GM12878 (cell line): ENCODE data around the gene DCAF4L1. TPM values are rescaled to one million over a fixed set of nuclear protein-coding genes. Genes with fewer than 3 reads are reported as not detected.
A peak's percentile ranks its signal among the peaks of the same experiment; 100 is the strongest.

Experiments
- ATAC-seq: fragments of 200-7000 bp; cut with Tn5 transposase; 3 replicates; pipeline ENCODE4 v1.9.1; 2020; ENCODE audit warnings: mild to moderate bottlenecking, moderate library complexity
- BruUV-seq: library from RNA; stranded (reverse); fragments of 400-500 nt; replicated peaks from 2 replicates; lab custom pipeline; 2021; lab: Mats Ljungman, UMichigan
- CTCF ChIA-PET: fragments of 300-600 bp; sonication (Branson Sonifier 250); formaldehyde crosslinking; extraction: SDS; loops from one replicate; lab custom pipeline; 2021; ENCODE audit warnings: inconsistent platforms; lab: Yijun Ruan, JAX
- POLR2A ChIA-PET: fragments of 350-600 bp; formaldehyde crosslinking; extraction: SDS; loops from one replicate; lab custom pipeline; 2021; ENCODE audit warnings: inconsistent platforms; lab: Charles Lee
- RAD21 ChIA-PET: fragments of 300-600 bp; sonication (Branson Sonifier 250); formaldehyde crosslinking; loops from one replicate; lab custom pipeline; 2023; ENCODE audit warnings: antibody characterized with exemption; ENCODE audit not compliant: unreplicated experiment; lab: Charles Lee
- SMC1A ChIA-PET: fragments of 300-600 bp; sonication (Branson Sonifier 250); formaldehyde crosslinking; loops from one replicate; lab custom pipeline; 2023; ENCODE audit not compliant: unreplicated experiment, uncharacterized antibody; lab: Charles Lee
- DNase-seq: peaks from one replicate; pipeline ENCODE4 v3.0.0-alpha.2; 2011; ENCODE audit warnings: low read depth, low spot score
- FAIRE-seq: peaks from 3 replicates; lab custom pipeline; 2011; peaks lifted over from hg19 to GRCh38; lab: Jason Lieb, UNC
- H2AFZ ChIP-seq: 2 replicates; pipeline ENCODE4 v1.6.0; 2011; ENCODE audit warnings: low read depth, low read length, control low read depth; ENCODE audit not compliant: control insufficient read depth
- H3K27ac ChIP-seq: 2 replicates; pipeline ENCODE4 v1.5.1; 2011; ENCODE audit warnings: control low read depth; ENCODE audit not compliant: control insufficient read depth, insufficient read depth
- H3K27me3 ChIP-seq, 2 experiments: replicated peaks in 1 of 2; 2 replicates each; pipeline versions ENCODE4 v1.6.0 to v1.6.1; 2011; ENCODE audit warnings: low read length in 1 of 2; ENCODE audit not compliant: control insufficient read depth in 2 of 2, insufficient read depth in 2 of 2
- H3K36me3 ChIP-seq, 2 experiments: 2 replicates each; pipeline ENCODE4 v1.5.1; 2011; ENCODE audit warnings: low read length in 1 of 2; ENCODE audit not compliant: control insufficient read depth in 2 of 2, insufficient read depth in 2 of 2
- H3K4me1 ChIP-seq: 2 replicates; pipeline ENCODE4 v1.6.1; 2011; ENCODE audit warnings: mild to moderate bottlenecking, low read length, moderate library complexity, mixed read lengths; ENCODE audit not compliant: control insufficient read depth, insufficient read depth
- H3K4me2 ChIP-seq: 2 replicates; pipeline ENCODE4 v1.6.0; 2011; ENCODE audit warnings: control low read depth; ENCODE audit not compliant: control insufficient read depth, insufficient read depth
- H3K4me3 ChIP-seq: fragments of 200-600 bp; sonication (generic); 2 replicates; pipeline ENCODE4 v1.5.1; 2016
- H3K79me2 ChIP-seq: 2 replicates; pipeline ENCODE4 v1.6.0; 2011; ENCODE audit warnings: low read length; ENCODE audit not compliant: control insufficient read depth, insufficient read depth
- H3K9ac ChIP-seq: 2 replicates; pipeline ENCODE4 v1.8.0; 2011; ENCODE audit warnings: low read length, control low read depth, mixed read lengths; ENCODE audit not compliant: control insufficient read depth, insufficient read depth
- H3K9me3 ChIP-seq: replicated peaks from 3 replicates; pipeline ENCODE4 v1.5.1; 2011; ENCODE audit warnings: mild to moderate bottlenecking, low read length; ENCODE audit not compliant: control insufficient read depth, insufficient read depth
- H4K20me1 ChIP-seq: 2 replicates; pipeline ENCODE4 v1.6.0; 2011; ENCODE audit not compliant: control insufficient read depth, insufficient read depth
- HDGF ChIP-seq: fragments of 450-650 bp; IDR thresholded peaks from 2 replicates; pipeline ENCODE4 v1.6.1; 2016; ENCODE audit warnings: antibody characterized with exemption
- LARP7 ChIP-seq: fragments of 450-650 bp; IDR thresholded peaks from 2 replicates; pipeline ENCODE4 v1.6.1; 2017; ENCODE audit warnings: mild to moderate bottlenecking
- MXI1 ChIP-seq: fragments of 150-350 bp; IDR thresholded peaks from 2 replicates; pipeline ENCODE4 v1.6.1; 2011; ENCODE audit warnings: low read depth, mild to moderate bottlenecking, inconsistent platforms, low read length, improper control_type of control experiment
- MYB ChIP-seq: fragments of 150-350 bp; IDR thresholded peaks from 2 replicates; pipeline ENCODE4 v1.6.1; 2014; ENCODE audit warnings: mild to moderate bottlenecking, low read depth, low read length, borderline replicate concordance
- NFYA ChIP-seq: IDR thresholded peaks from 2 replicates; pipeline ENCODE4 v1.6.1; 2011; ENCODE audit warnings: low read depth, mild to moderate bottlenecking, low read length, improper control_type of control experiment, borderline replicate concordance
- POLR2AphosphoS2 ChIP-seq: IDR thresholded peaks from 2 replicates; pipeline ENCODE4 v1.6.1; 2011; ENCODE audit warnings: low read depth, mild to moderate bottlenecking, low read length, improper control_type of control experiment, moderate library complexity
- RAD51 ChIP-seq: fragments of 450-650 bp; IDR thresholded peaks from 2 replicates; pipeline ENCODE4 v1.6.1; 2016; ENCODE audit warnings: moderate library complexity, mild to moderate bottlenecking, inconsistent platforms
- RCOR1 ChIP-seq: conservative IDR thresholded peaks from 2 replicates; pipeline ENCODE4 v1.6.1; 2012; ENCODE audit warnings: low read depth, low read length, improper control_type of control experiment
- RFX5 ChIP-seq: IDR thresholded peaks from 2 replicates; pipeline ENCODE4 v1.6.1; 2011; ENCODE audit warnings: low read depth, low read length, improper control_type of control experiment
- WGBS: methylation state at CpG from one replicate; pipeline ENCODE4 v1.1.6; 2016; ENCODE audit warnings: low lambda C conversion rate; ENCODE audit not compliant: insufficient replicate concordance, insufficient coverage; ENCODE audit errors: missing lambda C conversion rate; 5-methylcytosine and 5-hydroxymethylcytosine counted together
- in situ Hi-C: fragments of 300-500 bp; cut with MboI; formaldehyde crosslinking; loops from 9 replicates; pipeline ENCODE4 v1.14.3; 2018; ENCODE audit warnings: mixed read lengths
- intact Hi-C: fragments of 100-400 bp; cut with micrococcal nuclease; formaldehyde crosslinking; loops from one replicate; pipeline ENCODE4 v1.14.2; 2022; ENCODE audit not compliant: unreplicated experiment
- polyA plus RNA-seq, 11 experiments: library from polyadenylated mRNA; depleted of rRNA in 4 of 11; unstranded in 6 of 11; stranded (reverse) in 5 of 11; fragments of >200 nt; fragmentation: Nextera tagmentation in 4 of 11; fragmentation: Illumina TruSeq in 1 of 11; extraction: Ambion mirVana in 4 of 11; extraction: Trizol in 1 of 11; gene quantifications; 1 replicate in 1 of 11; 2 replicates in 10 of 11; pipeline versions ENCODE4 v1.2.1 to v1.2.3, GENCODE V29; 2011 to 2016; ENCODE audit warnings: inconsistent platforms in 2 of 11, missing spikeins in 2 of 11, low read depth in 1 of 11
- total RNA-seq, 4 experiments: library from RNA; depleted of rRNA in 3 of 4; stranded (reverse); fragments of >200 nt in 3 of 4; fragmentation: Illumina TruSeq in 1 of 4; extraction: Trizol in 1 of 4; gene quantifications; 2 replicates each; pipeline versions ENCODE4 v1.2.1 to v1.2.3, GENCODE V29; 2013 to 2021
- TF ChIP-seq, protein P1 (sequence below): IDR thresholded peaks from 2 replicates; pipeline ENCODE4 v1.6.1; 2011; ENCODE audit warnings: low read depth, mild to moderate bottlenecking, low read length, moderate library complexity, borderline replicate concordance; ENCODE audit errors: extremely low read depth
- TF ChIP-seq, protein P2 (sequence below): fragments of 450-650 bp; IDR thresholded peaks from 2 replicates; pipeline ENCODE4 v1.6.1; 2017; ENCODE audit warnings: mild to moderate bottlenecking

Gene DCAF4L1
- total and polyA plus RNA-seq, 10 of the 15 experiments (the other 5 are each of a cell fraction or from before 2014, with no cell fraction given) = 0.04 to 0.48 (median 0.18) TPM

DNA sequence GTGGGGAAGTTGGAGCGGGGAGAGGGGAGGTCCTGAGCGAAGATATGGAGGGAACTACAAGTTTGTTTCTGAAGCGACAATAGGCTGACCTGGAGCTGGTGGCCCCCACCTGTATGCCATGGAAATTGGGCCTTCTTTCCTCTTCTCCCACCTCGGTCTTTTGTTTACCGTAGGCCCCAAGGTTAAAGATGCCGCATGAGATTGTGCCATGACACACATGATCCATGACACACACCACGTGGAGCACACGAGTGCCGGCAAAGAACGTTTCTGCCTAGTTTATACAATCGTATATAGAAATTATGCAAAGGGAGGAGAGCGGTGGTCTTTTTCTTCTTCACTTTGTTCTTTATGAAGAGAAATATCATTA, 45.9 kb upstream of the DCAF4L1 start (continued):
- TF ChIP-seq, protein P1, sequence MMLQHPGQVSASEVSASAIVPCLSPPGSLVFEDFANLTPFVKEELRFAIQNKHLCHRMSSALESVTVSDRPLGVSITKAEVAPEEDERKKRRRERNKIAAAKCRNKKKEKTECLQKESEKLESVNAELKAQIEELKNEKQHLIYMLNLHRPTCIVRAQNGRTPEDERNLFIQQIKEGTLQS = 0 out of 2 replicates have a peak, but pooled peaks have one; percentile 13
- TF ChIP-seq NFYA (no peak), LARP7 (no peak), RAD51 (peak; percentile 73), MYB (no peak), RCOR1 (no peak), MXI1 (peak; percentile 65; the same call in 1 of the 2 replicates), POLR2AphosphoS2 (no peak), RFX5 (no peak)
- TF ChIP-seq, protein P2, sequence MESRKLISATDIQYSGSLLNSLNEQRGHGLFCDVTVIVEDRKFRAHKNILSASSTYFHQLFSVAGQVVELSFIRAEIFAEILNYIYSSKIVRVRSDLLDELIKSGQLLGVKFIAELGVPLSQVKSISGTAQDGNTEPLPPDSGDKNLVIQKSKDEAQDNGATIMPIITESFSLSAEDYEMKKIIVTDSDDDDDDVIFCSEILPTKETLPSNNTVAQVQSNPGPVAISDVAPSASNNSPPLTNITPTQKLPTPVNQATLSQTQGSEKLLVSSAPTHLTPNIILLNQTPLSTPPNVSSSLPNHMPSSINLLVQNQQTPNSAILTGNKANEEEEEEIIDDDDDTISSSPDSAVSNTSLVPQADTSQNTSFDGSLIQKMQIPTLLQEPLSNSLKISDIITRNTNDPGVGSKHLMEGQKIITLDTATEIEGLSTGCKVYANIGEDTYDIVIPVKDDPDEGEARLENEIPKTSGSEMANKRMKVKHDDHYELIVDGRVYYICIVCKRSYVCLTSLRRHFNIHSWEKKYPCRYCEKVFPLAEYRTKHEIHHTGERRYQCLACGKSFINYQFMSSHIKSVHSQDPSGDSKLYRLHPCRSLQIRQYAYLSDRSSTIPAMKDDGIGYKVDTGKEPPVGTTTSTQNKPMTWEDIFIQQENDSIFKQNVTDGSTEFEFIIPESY = no peak

DNA sequence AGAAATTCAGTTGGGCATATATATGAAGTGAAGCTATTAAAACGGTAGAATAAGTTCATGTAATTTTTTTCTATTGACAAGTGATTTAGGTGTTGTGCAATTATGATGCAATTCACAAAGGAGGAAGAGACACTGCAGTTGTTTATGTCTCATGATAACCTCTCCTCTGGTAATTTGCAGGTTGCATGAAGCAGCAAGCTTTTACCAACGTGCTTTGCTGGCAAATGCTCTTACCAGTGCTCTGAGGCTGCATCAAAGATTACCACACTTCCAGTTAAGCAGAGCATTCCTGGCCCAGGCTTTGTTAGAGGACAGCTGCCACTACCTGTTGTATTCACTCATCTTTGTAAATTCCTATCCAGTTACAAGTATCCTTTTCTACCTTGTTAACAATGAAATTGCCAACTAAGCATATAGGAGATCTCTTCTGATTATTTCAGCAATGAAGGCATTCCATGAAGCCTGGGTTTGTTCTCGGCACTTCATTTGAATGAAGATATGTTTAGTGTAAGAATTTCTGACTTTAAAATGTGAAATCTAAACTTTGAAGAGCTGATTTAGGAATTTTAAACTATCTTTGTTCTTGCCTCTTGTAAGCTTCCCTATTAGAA, 42.4 kb upstream of the DCAF4L1 start:
- ChIA-PET RAD21 (no interaction called here), POLR2A (interaction anchor here (1.2 kb wide), 1 partner anchor 51 kb away, joined by 4 read pairs; the partner anchor contains the start of gene SLC30A9), SMC1A (interaction anchor here (0.6 kb wide), 1 partner anchor 766 kb away, joined by 4 read pairs; no protein-coding TSS in a partner anchor), CTCF (interaction anchor here (0.8 to 1.7 kb wide), 3 partner anchors 15 to 24 kb away, joined by 3 to 4 read pairs (median 3); no protein-coding TSS in a partner anchor)
- WGBS = 67% methylated on average over 3 of the region's 3 CpGs
- TF ChIP-seq HDGF = no peak
- no peak overlapping the region for H3K4me3 ChIP-seq
- no peak for DNase-seq
- BruUV-seq = no TSS peak
- peaks cover 0 to 16% of the 10 kb centered on the region in 2 experiments; a peak in 3 of 4 replicates for H3K36me3 ChIP-seq
- no peaks in the 10 kb centered on the region for H3K9me3 ChIP-seq
- H3K79me2 ChIP-seq = peaks cover 49% of the 10 kb centered on the region
- H3K27ac ChIP-seq = no peak overlapping the region
- H3K4me2 ChIP-seq = no peak overlapping the region; the same call in 1 of the 2 replicates
- in situ Hi-C loops = no loop called here
- no peak for ATAC-seq
- no peaks in the 10 kb centered on the region for H3K27me3 ChIP-seq
- no peak overlapping the region for H2AFZ ChIP-seq
- no peak overlapping the region for H3K9ac ChIP-seq
- peaks cover 3% of the 10 kb centered on the region; the same call in 1 of the 2 replicates for H3K4me1 ChIP-seq
- intact Hi-C loops = loop anchor here (5.0 kb wide), 1 partner anchor 53 kb away; the partner anchor contains the start of gene SLC30A9
- no peaks in the 10 kb centered on the region for H4K20me1 ChIP-seq
- no peak for FAIRE-seq
